GM21423 (cell line): ENCODE results near the gene PDE9A.

ENCODE experiments used
- ATAC-seq: cut with Tn5 transposase; IDR thresholded peaks from one replicate; pipeline ENCODE4 v1.9.1; 2021; ENCODE audit warnings: mild to moderate bottlenecking, moderate library complexity; ENCODE audit not compliant: unreplicated experiment

PDE9A gene

DNA sequence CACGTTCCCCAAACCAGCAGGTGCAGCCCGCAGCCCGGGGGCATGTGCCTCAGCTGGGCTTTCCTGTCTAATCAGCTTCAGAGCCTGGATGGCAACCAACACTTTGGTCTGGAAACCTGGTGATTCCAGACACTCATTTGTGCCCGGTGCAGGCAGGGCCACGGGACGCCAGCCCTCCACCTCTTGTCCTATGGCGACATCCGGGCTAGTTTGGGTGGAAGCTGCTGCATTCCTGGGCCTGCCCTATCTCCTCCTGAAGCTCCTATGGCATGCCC, 114.1 kb downstream of the PDE9A start:
- no peak for ATAC-seq

- ATAC-seq, result no peak
Measured at GRCh38 chr21:42768324-42769121, 115.1 kb downstream of the PDE9A start.

DNA sequence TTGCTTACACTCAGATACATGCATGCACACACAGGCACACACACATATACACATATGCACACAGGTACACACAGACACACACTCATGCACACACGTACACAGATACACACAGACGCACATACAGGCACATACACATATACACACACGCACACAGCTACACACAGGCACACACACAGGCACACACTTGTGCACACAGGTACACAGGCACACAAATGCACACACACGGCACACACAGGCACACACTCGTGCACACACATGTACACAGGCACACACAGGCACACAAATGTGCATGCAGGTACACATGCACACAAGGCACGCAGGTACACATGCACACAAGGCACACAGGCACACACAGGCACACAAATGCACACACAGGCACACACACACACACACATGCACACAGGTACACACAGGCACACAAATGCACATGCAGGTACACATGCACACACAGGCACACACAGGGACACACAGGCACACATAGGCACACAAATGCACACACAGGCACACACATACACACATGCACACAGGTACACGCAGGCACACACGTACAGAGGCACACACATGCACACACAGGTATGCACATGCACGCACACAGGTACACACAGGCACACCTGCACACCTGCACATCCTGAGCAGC, 115.9 kb downstream of the PDE9A start:
- no peak for ATAC-seq

GRCh38 chr21:42769820-42770716, 116.6 kb downstream of the PDE9A start:
- no peak for ATAC-seq

GRCh38 chr21:42770717-42771502, 117.5 kb downstream of the PDE9A start:
- ATAC-seq, result no peak

DNA sequence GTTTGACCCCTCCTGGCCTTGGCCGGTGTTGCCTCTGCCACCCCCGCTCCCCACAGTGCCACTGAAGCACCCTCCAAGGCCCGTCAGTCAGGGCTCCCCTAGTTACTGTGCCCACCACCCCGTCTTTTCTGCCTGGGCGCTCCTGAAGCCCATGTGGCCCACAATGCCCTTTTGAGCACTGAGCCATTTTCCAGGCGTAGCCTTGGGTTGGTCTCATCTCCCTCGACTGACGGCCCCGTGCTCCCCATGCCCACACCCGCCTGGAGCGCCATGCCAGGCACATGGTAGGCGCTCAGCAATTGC, 118.0 kb downstream of the PDE9A start:
- no peak for ATAC-seq

DNA sequence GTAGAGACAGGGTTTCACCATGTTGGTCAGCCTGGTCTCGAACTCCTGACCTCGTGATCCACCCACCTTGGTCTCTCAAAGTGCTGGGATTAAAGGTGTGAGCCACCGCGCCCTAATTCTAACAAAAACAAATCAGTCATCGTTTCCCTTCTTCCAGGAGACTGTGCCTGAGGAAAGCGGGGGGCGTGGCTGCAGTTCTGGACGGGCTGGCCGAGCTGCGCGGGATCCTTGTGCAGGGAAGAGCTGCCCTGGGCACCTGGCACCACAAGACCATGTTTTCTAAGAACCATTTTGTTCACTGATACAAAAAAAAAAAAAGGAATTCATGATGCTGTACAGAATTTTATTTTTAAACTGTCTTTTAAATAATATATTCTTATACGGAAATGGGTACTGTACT, 121.7 kb downstream of the PDE9A start:
- no peak for ATAC-seq

DNA sequence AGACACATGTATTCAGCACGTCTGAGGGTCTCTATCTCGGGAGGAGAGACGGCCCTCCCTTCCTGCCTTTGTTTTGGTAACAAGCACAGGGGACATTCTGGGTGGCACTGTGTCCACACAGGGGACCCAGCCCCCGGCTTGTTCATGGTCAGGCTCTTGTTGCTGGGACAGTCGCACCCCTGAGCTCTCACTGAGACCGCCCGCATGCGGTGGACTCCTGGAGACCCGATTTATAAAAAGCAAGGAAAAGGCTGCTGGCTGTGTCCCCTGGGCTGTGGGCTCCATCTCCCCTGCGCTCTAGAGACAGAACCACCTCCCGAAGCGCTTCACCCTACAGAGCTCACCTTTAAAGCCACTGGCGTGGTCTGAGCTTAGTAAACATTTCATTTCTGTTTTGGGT, 122.5 kb downstream of the PDE9A start:
- no peak for ATAC-seq

- ATAC-seq, result no peak
Measured at GRCh38 chr21:42777064-42777756, 123.8 kb downstream of the PDE9A start.

- no peak for ATAC-seq
Measured at GRCh38 chr21:42777757-42778344, 124.4 kb downstream of the PDE9A start.

GRCh38 chr21:42779431-42779861, 126.0 kb downstream of the PDE9A start:
- ATAC-seq, result no peak

GRCh38 chr21:42780617-42781016, 127.2 kb downstream of the PDE9A start:
- ATAC-seq, result no peak

- ATAC-seq, result no peak
Measured at GRCh38 chr21:42781150-42781970, 127.9 kb downstream of the PDE9A start.

- no peak for ATAC-seq
Measured at GRCh38 chr21:42781971-42782722, 128.7 kb downstream of the PDE9A start.

DNA sequence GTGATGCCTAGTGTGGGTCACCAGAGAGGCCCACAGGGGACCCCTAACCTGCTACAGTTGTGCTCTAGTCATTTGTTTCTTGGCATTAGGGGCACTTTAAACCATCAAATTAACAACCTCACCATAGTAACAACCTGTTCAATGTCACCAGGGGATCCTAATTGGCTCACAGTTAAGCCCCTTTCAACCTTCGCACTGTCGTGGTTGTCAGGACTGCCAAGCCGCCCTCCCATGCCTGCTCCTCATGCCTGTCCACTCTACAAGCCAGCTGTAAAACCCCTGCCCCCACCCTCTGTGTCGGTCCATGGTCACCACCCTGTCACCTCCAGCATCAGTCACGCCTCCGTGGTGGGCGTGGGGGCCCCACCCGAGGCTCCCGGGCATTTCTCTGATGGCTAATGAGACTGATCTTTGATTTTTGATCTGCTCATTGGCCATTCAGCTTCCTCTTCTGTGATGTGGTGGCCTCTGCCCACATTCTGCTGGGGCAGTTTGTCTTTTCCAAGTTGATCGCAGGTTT, 129.4 kb downstream of the PDE9A start:
- no peak for ATAC-seq

- no peak for ATAC-seq
Measured at GRCh38 chr21:42784276-42784675, 130.9 kb downstream of the PDE9A start.

DNA sequence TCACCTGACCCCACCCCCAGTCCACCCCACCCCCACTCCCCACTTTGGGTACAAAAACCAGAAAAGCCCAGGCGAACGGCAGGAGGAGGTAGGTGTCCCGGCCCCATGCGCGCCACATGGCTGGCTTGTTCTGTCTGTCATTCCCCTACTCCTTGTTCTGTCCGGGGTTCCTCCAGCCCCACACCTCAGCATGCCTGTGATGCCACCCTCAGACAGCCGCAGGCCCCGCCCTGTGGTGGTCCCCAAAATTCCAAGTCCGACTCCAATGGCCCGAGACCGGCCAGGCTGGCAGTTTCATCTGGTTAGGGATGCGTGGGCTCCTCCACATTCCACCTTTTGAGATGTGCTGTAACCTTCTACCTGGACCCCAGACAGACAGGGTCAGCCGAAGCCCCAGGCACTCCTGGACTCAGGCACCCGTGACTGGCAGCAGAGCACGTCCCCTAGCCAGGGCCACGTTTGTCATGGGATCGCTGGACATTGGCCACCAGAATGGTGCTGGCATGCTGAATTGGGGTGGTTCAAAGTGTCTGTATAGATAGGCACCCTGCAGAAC, 131.6 kb downstream of the PDE9A start:
- no peak for ATAC-seq
